Upper lobe of left lung (tissue), 4 donors: ENCODE data around the gene MAN1A2.

Experiments used
- EP300 ChIP-seq, 4 donors: sonication (generic); formaldehyde crosslinking; IDR thresholded peaks; one replicate each; pipeline ENCODE4 v1.5.1; 2017; ENCODE audit warnings: antibody characterized with exemption in 4 of 4, control low read depth in 2 of 4
- POLR2A ChIP-seq, 4 donors: fragments of 450-650 bp; IDR thresholded peaks; one replicate each; pipeline ENCODE4 v1.5.1; 2016 to 2017; ENCODE audit warnings: antibody characterized with exemption in 4 of 4, mild to moderate bottlenecking in 2 of 4
- POLR2AphosphoS5 ChIP-seq, 2 donors: sonication (generic); formaldehyde crosslinking; IDR thresholded peaks; one replicate each; pipeline ENCODE4 v1.5.1; 2017; ENCODE audit warnings: antibody characterized with exemption in 2 of 2
- TF ChIP-seq, protein P1 (sequence below), 6 experiments: fragments of 450-650 bp in 4 of 6; fragments of 200-600 bp in 2 of 6; sonication (generic) in 2 of 6; IDR thresholded peaks; one replicate each; pipeline ENCODE4 v1.5.1; 2016 to 2019; ENCODE audit warnings: antibody characterized with exemption in 6 of 6

DNA sequence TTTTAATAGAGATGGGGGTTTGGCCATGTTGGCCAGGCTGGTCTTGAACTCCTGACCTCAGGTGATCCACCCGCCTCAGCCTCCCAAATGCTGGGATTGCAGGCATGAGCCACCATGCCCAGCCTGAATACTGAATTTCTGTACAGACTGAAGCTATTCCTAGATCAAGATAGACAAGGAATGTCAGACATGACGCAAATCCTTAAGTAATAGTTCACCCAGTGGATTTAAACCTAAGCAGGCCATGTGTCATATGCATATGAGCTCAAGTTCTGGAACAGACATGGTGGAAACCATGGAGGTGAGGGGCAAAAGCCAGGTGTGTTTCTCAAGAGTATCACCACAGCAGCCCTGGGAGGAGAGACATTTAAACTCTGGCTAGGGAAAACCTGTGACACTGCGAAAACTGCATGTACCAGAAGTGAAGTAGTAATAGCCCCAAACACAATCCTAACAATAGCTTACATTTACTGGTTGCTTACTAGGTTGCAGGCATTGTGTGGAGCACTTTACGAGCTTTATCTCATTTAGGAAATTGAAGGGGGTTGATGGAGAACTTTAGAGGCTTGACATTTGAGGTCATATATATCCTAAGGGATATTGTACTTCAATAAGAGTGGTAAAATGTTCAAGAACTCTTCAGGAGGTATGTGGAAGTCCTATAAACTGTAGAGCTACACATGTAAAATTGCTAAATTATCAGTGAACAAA lies 31.7 kb upstream of the MAN1A2 start:
- TF ChIP-seq, protein P1, sequence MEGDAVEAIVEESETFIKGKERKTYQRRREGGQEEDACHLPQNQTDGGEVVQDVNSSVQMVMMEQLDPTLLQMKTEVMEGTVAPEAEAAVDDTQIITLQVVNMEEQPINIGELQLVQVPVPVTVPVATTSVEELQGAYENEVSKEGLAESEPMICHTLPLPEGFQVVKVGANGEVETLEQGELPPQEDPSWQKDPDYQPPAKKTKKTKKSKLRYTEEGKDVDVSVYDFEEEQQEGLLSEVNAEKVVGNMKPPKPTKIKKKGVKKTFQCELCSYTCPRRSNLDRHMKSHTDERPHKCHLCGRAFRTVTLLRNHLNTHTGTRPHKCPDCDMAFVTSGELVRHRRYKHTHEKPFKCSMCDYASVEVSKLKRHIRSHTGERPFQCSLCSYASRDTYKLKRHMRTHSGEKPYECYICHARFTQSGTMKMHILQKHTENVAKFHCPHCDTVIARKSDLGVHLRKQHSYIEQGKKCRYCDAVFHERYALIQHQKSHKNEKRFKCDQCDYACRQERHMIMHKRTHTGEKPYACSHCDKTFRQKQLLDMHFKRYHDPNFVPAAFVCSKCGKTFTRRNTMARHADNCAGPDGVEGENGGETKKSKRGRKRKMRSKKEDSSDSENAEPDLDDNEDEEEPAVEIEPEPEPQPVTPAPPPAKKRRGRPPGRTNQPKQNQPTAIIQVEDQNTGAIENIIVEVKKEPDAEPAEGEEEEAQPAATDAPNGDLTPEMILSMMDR (IDR thresholded peaks at IDR 0.05) = no peak
- no peak for TF ChIP-seq POLR2A (IDR thresholded peaks at IDR 0.05)
- TF ChIP-seq POLR2AphosphoS5 (IDR thresholded peaks at IDR 0.05) = no peak
- no peak for TF ChIP-seq EP300 (IDR thresholded peaks at IDR 0.05)
